MCF 10A (cell line): Measurements from ENCODE around the gene USP38. TPM values are rescaled to one million over a fixed set of nuclear protein-coding genes. Genes with fewer than 3 reads are reported as not detected.

Source experiments
- BruUV-seq: library from RNA; stranded (reverse); fragments of 400-500 nt; replicated peaks from 2 replicates; lab custom pipeline; 2021; lab: Mats Ljungman, UMichigan
- CTCF ChIA-PET: fragments of 300-600 bp; sonication (Branson Sonifier 250); formaldehyde crosslinking; extraction: SDS; loops from one replicate; lab custom pipeline; 2021; ENCODE audit warnings: antibody characterized with exemption, inconsistent platforms; lab: Yijun Ruan, JAX
- POLR2A ChIA-PET: fragments of 300-600, 350-650 bp; sonication (Branson Sonifier 250); formaldehyde crosslinking; extraction: SDS; loops from one replicate; lab custom pipeline; 2020; ENCODE audit warnings: antibody characterized with exemption, inconsistent platforms; lab: Yijun Ruan, JAX
- DNase-seq: peaks from one replicate; pipeline ENCODE4 v3.0.0-alpha.2; 2018; ENCODE audit not compliant: unreplicated experiment
- H3K27ac Mint-ChIP-seq: one replicate; pipeline ENCODE4 v1.8.0; 2022; ENCODE audit warnings: mild to moderate bottlenecking, low read depth, mixed read lengths; ENCODE audit not compliant: unreplicated experiment
- H3K27me3 Mint-ChIP-seq: one replicate; pipeline ENCODE4 v1.8.0; 2022; ENCODE audit warnings: mixed read lengths; ENCODE audit not compliant: insufficient read depth, unreplicated experiment
- H3K36me3 Mint-ChIP-seq: one replicate; pipeline ENCODE4 v1.8.0; 2022; ENCODE audit warnings: mild to moderate bottlenecking, moderate library complexity, mixed read lengths; ENCODE audit not compliant: insufficient read depth, unreplicated experiment
- H3K4me1 Mint-ChIP-seq: one replicate; pipeline ENCODE4 v1.8.0; 2022; ENCODE audit warnings: mixed read lengths; ENCODE audit not compliant: insufficient read depth, unreplicated experiment
- H3K4me3 Mint-ChIP-seq: one replicate; pipeline ENCODE4 v1.8.0; 2022; ENCODE audit warnings: mild to moderate bottlenecking, moderate library complexity, mixed read lengths; ENCODE audit not compliant: unreplicated experiment
- H3K9me3 Mint-ChIP-seq: one replicate; pipeline ENCODE4 v1.8.0; 2022; ENCODE audit warnings: mixed read lengths; ENCODE audit not compliant: unreplicated experiment
- CTCF ChIP-seq: fragments of 200-600 bp; IDR thresholded peaks from one replicate; pipeline ENCODE4 v1.8.0; 2022; ENCODE audit warnings: antibody characterized with exemption, mild to moderate bottlenecking; ENCODE audit not compliant: unreplicated experiment
- intact Hi-C: fragments of 100-400 bp; cut with micrococcal nuclease; formaldehyde crosslinking; loops from 2 replicates; pipeline ENCODE4 v1.14.1; 2022
- total RNA-seq: library from RNA; stranded (reverse); gene quantifications from 2 replicates; pipeline ENCODE4 v1.2.3, GENCODE V29; 2022

The USP38 gene
- total RNA-seq, 1 experiment from 2014 or later: 19.4 TPM

- intact Hi-C loops: no loop called here
- no peak overlapping the region for H3K4me3 Mint-ChIP-seq
- CTCF ChIA-PET: interaction anchor here (1.3 to 1.6 kb wide), 3 partner anchors 10 to 53 kb away, joined by 3 to 5 read pairs (median 5); no protein-coding TSS in a partner anchor
- POLR2A ChIA-PET: interaction anchor here (1.0 to 1.6 kb wide), 7 partner anchors 26 to 123 kb away, joined by 3 to 8 read pairs (median 3); partner anchors contain the start of gene GAB1
- peaks cover 15% of the 10 kb centered on the region for H3K36me3 Mint-ChIP-seq
- no TSS peak for BruUV-seq
- DNase-seq: peak; percentile 66
- peaks cover 43% of the 10 kb centered on the region for H3K4me1 Mint-ChIP-seq
- no peaks in the 10 kb centered on the region for H3K9me3 Mint-ChIP-seq
- H3K27me3 Mint-ChIP-seq: no peaks in the 10 kb centered on the region
- no peak for TF ChIP-seq CTCF
- H3K27ac Mint-ChIP-seq: no peak overlapping the region
These were observed 68.4 kb downstream of the USP38 start for GRCh38 chr4:143253166-143253565.

GRCh38 chr4:143254491-143255226 is 69.9 kb downstream of the USP38 start:
- Mint-ChIP-seq H3K36me3 (peaks cover 15% of the 10 kb centered on the region), H3K27me3 (no peaks in the 10 kb centered on the region)
- intact Hi-C loops: no loop called here

GRCh38 chr4:143256456-143256855 is 71.7 kb downstream of the USP38 start:
- no peak for TF ChIP-seq CTCF
- ChIA-PET CTCF (interaction anchor here (0.6 to 1.1 kb wide), 3 partner anchors 10 to 227 kb away, joined by 3 to 4 read pairs (median 3); no protein-coding TSS in a partner anchor), POLR2A (interaction anchor here (0.6 to 1.0 kb wide), 3 partner anchors 13 to 229 kb away, joined by 3 to 5 read pairs (median 3); no protein-coding TSS in a partner anchor)
- peaks cover 15% of the 10 kb centered on the region for H3K36me3 Mint-ChIP-seq
- H3K27me3 Mint-ChIP-seq: no peaks in the 10 kb centered on the region
- peak; percentile 33 for DNase-seq
- H3K4me3 Mint-ChIP-seq: no peak overlapping the region
- H3K9me3 Mint-ChIP-seq: no peaks in the 10 kb centered on the region
- no peak overlapping the region for H3K27ac Mint-ChIP-seq
- no TSS peak for BruUV-seq
- intact Hi-C loops: no loop called here
- peaks cover 37% of the 10 kb centered on the region for H3K4me1 Mint-ChIP-seq

More at GRCh38 chr4:143254491-143255226, 69.9 kb downstream of the USP38 start:
- ChIA-PET POLR2A (interaction anchor here (0.6 kb wide), 1 partner anchor 32 kb away, joined by 3 read pairs; no protein-coding TSS in a partner anchor), CTCF (interaction anchor here (0.7 to 0.9 kb wide), 2 partner anchors 144 to 259 kb away, joined by 3 read pairs; partner anchors contain the start of gene SMARCA5)
- BruUV-seq: no TSS peak
- peaks cover 43% of the 10 kb centered on the region for H3K4me1 Mint-ChIP-seq
- peak overlapping the region; percentile 29 for H3K27ac Mint-ChIP-seq
- peak; percentile 70 for DNase-seq
- H3K4me3 Mint-ChIP-seq: peak overlapping the region; percentile 6
- TF ChIP-seq CTCF: no peak
- H3K9me3 Mint-ChIP-seq: no peaks in the 10 kb centered on the region

GRCh38 chr4:143257356-143257755 is 72.6 kb downstream of the USP38 start:
- no peaks in the 10 kb centered on the region for H3K27me3 Mint-ChIP-seq
- no TSS peak for BruUV-seq
- intact Hi-C loops: no loop called here
- no peak for TF ChIP-seq CTCF
- H3K9me3 Mint-ChIP-seq: no peaks in the 10 kb centered on the region
- no peak overlapping the region for H3K27ac Mint-ChIP-seq
- CTCF ChIA-PET: interaction anchor here (0.7 kb wide), 1 partner anchor 16 kb away, joined by 4 read pairs; no protein-coding TSS in a partner anchor
- peaks cover 9% of the 10 kb centered on the region for H3K36me3 Mint-ChIP-seq
- H3K4me1 Mint-ChIP-seq: peaks cover 28% of the 10 kb centered on the region
- POLR2A ChIA-PET: interaction anchor here (0.7 kb wide), 1 partner anchor 42 kb away, joined by 3 read pairs; no protein-coding TSS in a partner anchor
- no peak for DNase-seq
- H3K4me3 Mint-ChIP-seq: no peak overlapping the region
